ENCODE results near the gene CREB3L2. TPM values are rescaled to one million over a fixed set of nuclear protein-coding genes. Genes with fewer than 3 reads are reported as not detected.

CREB3L2 gene
- total and polyA plus RNA-seq, 2 of the 8 experiments (the other 6 are each of a cell fraction or from before 2014, with no cell fraction given), result 14.4 to 48.3 TPM

- Histone ChIP-seq H3K4me1 (replicated peaks in 1 of 4; ENCODE audit: control insufficient read depth in 3 of 4, insufficient read depth in 4 of 4, low read length in 3 of 4) (peaks cover 0 to 5% (median 5%) of the 10 kb centered on the region in 4 experiments; a peak in 3 of 7 replicates), H3K18ac (ENCODE audit: extremely low read depth, low read length) (no peak overlapping the region), H4K8ac (ENCODE audit: extremely low read depth, insufficient read depth, low read length) (no peak overlapping the region), H3K4ac (replicated peaks; ENCODE audit: insufficient read length, low read depth, low read length) (no peak overlapping the region), H3K4me3 (ENCODE audit: extremely low read depth in 1 of 4, insufficient read depth in 2 of 4, low read depth in 3 of 4, low read length in 4 of 4) (no peak overlapping the region), H4K5ac (ENCODE audit: insufficient read length, low read depth, low read length) (no peak overlapping the region), H3K27ac (ENCODE audit: low read depth, low read length) (no peak overlapping the region), H3K79me1 (ENCODE audit: low read depth, low read length) (peaks cover 10% of the 10 kb centered on the region), H3K36me3 (ENCODE audit: control insufficient read depth in 2 of 4, insufficient read depth in 4 of 4, low read length in 3 of 4) (no peaks in the 10 kb centered on the region), H2BK120ac (replicated peaks; ENCODE audit: low read depth, low read length) (no peak overlapping the region), H2AFZ (ENCODE audit: low read length) (no peak overlapping the region), H3K23me2 (ENCODE audit: low read depth, low read length) (no peaks in the 10 kb centered on the region), H3K9ac (replicated peaks in 1 of 4; ENCODE audit: extremely low read depth in 1 of 4, low read depth in 3 of 4, low read length in 3 of 4) (no peak overlapping the region), H2BK12ac (ENCODE audit: low read depth, low read length) (no peak overlapping the region), H4K20me1 (replicated peaks in 1 of 2; ENCODE audit: control insufficient read depth in 1 of 2, insufficient read depth in 2 of 2, low read length in 2 of 2) (no peaks in the 10 kb centered on the region), H2BK15ac (ENCODE audit: low read length) (no peak overlapping the region), H2BK5ac (ENCODE audit: low read depth, low read length) (no peak overlapping the region), H3K27me3 (replicated peaks in 1 of 4; ENCODE audit: control insufficient read depth in 3 of 4, extremely low read depth in 1 of 4, insufficient read depth in 3 of 4, low read length in 3 of 4) (no peaks in the 10 kb centered on the region), H3K23ac (ENCODE audit: insufficient read length) (no peak overlapping the region), H3K9me3 (ENCODE audit: insufficient read depth in 2 of 2, low read depth in 1 of 2, low read length in 1 of 2) (no peaks in the 10 kb centered on the region), H3K4me2 (ENCODE audit: insufficient read depth in 1 of 2, low read depth in 2 of 2, low read length in 2 of 2) (no peak overlapping the region), H3K79me2 (ENCODE audit: control insufficient read depth in 1 of 2, insufficient read depth in 2 of 2, low read length in 2 of 2) (peaks cover 0 to 50% of the 10 kb centered on the region in 2 experiments; a peak in 2 of 4 replicates), H3K56ac (replicated peaks; ENCODE audit: insufficient read length, low read depth, low read length) (no peak overlapping the region), H2AK5ac (ENCODE audit: low read depth, low read length) (no peak overlapping the region), H4K91ac (replicated peaks; ENCODE audit: insufficient read length, low read length) (no peak overlapping the region), H2BK20ac (ENCODE audit: low read length) (no peak overlapping the region), H3K14ac (ENCODE audit: insufficient read length) (no peak overlapping the region)
- ChIA-PET CTCF (ENCODE audit: partially characterized antibody) (no interaction called here), POLR2A (ENCODE audit: partially characterized antibody) (no interaction called here)
- DNase-seq (ENCODE audit: low read depth in 1 of 2, low spot score in 2 of 2) (no peak), FAIRE-seq (no peak)
- TF ChIP-seq CTCF (IDR thresholded peaks at IDR 0.05; ENCODE audit: control extremely low read depth in 1 of 3, insufficient read depth in 1 of 3, low read depth in 1 of 3, low read length in 3 of 3) (no peak), E2F6 (IDR thresholded peaks at IDR 0.05) (no peak), CHD2 (IDR thresholded peaks at IDR 0.05; ENCODE audit: low read length) (no peak)
- 90% methylated on average over 14 of the region's 14 CpGs; no CpG with 5 or more reads in 1 of the 2 experiments for WGBS, 2 experiments (ENCODE audit: extremely low coverage in 1 of 2, insufficient coverage in 1 of 2, insufficient read length in 1 of 2, insufficient replicate concordance in 2 of 2, low coverage in 1 of 2, low lambda C conversion rate in 2 of 2, missing lambda C conversion rate in 1 of 2)
These were observed 36.9 kb downstream of the CREB3L2 start for GRCh38 chr7:137964824-137965545.
